Measurements from ENCODE around the gene RPS17. TPM values are rescaled to one million over a fixed set of nuclear protein-coding genes. Genes with fewer than 3 reads are reported as not detected.

RPS17 gene
- total and polyA plus RNA-seq, 10 of the 15 experiments (the other 5 are each of a cell fraction or from before 2014, with no cell fraction given) = 1,223 to 7,871 (median 3,879) TPM

- Histone ChIP-seq H3K4me2 (ENCODE audit: control insufficient read depth, insufficient read depth) (peak overlapping the region; percentile 11; the same call in 1 of the 2 replicates), H3K4me3 (no peak overlapping the region), H4K20me1 (ENCODE audit: control insufficient read depth, insufficient read depth) (no peaks in the 10 kb centered on the region), H3K9ac (ENCODE audit: control insufficient read depth, insufficient read depth, low read length) (no peak overlapping the region), H3K4me1 (ENCODE audit: control insufficient read depth, insufficient read depth, low read length) (peaks cover 21% of the 10 kb centered on the region), H3K79me2 (ENCODE audit: control insufficient read depth, insufficient read depth, low read length) (no peaks in the 10 kb centered on the region), H3K9me3 (replicated peaks; ENCODE audit: control insufficient read depth, insufficient read depth, low read length) (no peaks in the 10 kb centered on the region), H3K27ac (ENCODE audit: control insufficient read depth, insufficient read depth) (no peak overlapping the region), H2AFZ (ENCODE audit: control insufficient read depth, low read depth, low read length) (no peak overlapping the region), H3K36me3 (ENCODE audit: control insufficient read depth in 2 of 2, insufficient read depth in 2 of 2, low read length in 1 of 2) (no peaks in the 10 kb centered on the region; a peak in 1 of 4 replicates), H3K27me3 (replicated peaks in 1 of 2; ENCODE audit: control insufficient read depth in 2 of 2, insufficient read depth in 2 of 2, low read length in 1 of 2) (peaks cover 0 to 1% of the 10 kb centered on the region in 2 experiments; a peak in 1 of 4 replicates)
- ChIA-PET RAD21 (ENCODE audit: unreplicated experiment) (no interaction called here), SMC1A (ENCODE audit: uncharacterized antibody, unreplicated experiment) (no interaction called here), POLR2A (interaction anchor here (1.4 kb wide), 1 partner anchor 11 kb away, joined by 4 read pairs; no protein-coding TSS in a partner anchor), CTCF (no interaction called here)
- intact Hi-C loops (cut with micrococcal nuclease; ENCODE audit: unreplicated experiment) (no loop called here), in situ Hi-C loops (cut with MboI) (no loop called here)
- BruUV-seq (replicated peaks) = no TSS peak
- peak; percentile 62 for ATAC-seq
- no peak for DNase-seq (ENCODE audit: low read depth, low spot score)
- FAIRE-seq = peak; percentile 64
- 23% methylated on average over 5 of the region's 5 CpGs for WGBS (ENCODE audit: insufficient coverage, insufficient replicate concordance, low lambda C conversion rate, missing lambda C conversion rate)
- TF ChIP-seq TCF7 (IDR thresholded peaks at IDR 0.05; ENCODE audit: borderline replicate concordance) (no peak), KLF5 (IDR thresholded peaks at IDR 0.05; ENCODE audit: partially characterized antibody) (no peak), FOXM1 (IDR thresholded peaks at IDR 0.05; ENCODE audit: low read depth, low read length) (peak; percentile 62; the same call in 1 of the 2 replicates), HSF1 (IDR thresholded peaks at IDR 0.05; ENCODE audit: low read depth, low read length) (no peak), TAF1 (IDR thresholded peaks at IDR 0.05; ENCODE audit: borderline replicate concordance, low read depth, low read length) (no peak), IKZF2 (IDR thresholded peaks at IDR 0.05) (peak in 1 of 2 experiments; percentile 18; a peak in 2 of 4 replicates), RB1 (IDR thresholded peaks at IDR 0.05; ENCODE audit: borderline replicate concordance) (no peak), HDAC6 (IDR thresholded peaks at IDR 0.05; ENCODE audit: unreplicated experiment) (no peak), ASH2L (IDR thresholded peaks at IDR 0.05; ENCODE audit: borderline replicate concordance, low read depth) (no peak), EZH2 (IDR thresholded peaks at IDR 0.05; ENCODE audit: borderline replicate concordance, control insufficient read depth, low read depth, low read length) (no peak), MEF2B (IDR thresholded peaks at IDR 0.05; ENCODE audit: partially characterized antibody, poor library complexity, severe bottlenecking) (no peak), POLR2AphosphoS5 (IDR thresholded peaks at IDR 0.05; ENCODE audit: low read length) (no peak), MAX (IDR thresholded peaks at IDR 0.05; ENCODE audit: low read depth, low read length) (no peak), ETV6 (conservative IDR thresholded peaks at IDR 0.05 in 1 of 2, IDR thresholded peaks at IDR 0.05 in 1 of 2; ENCODE audit: borderline replicate concordance in 1 of 2, low read depth in 1 of 2) (no peak), RBBP5 (conservative IDR thresholded peaks at IDR 0.05) (no peak), ZSCAN29 (IDR thresholded peaks at IDR 0.05) (no peak), YBX1 (IDR thresholded peaks at IDR 0.05) (no peak), CREB1 (IDR thresholded peaks at IDR 0.05; ENCODE audit: low read depth) (no peak), CHD4 (IDR thresholded peaks at IDR 0.05) (no peak), ZBTB40 (IDR thresholded peaks at IDR 0.05; ENCODE audit: borderline replicate concordance) (no peak)
Observed at GRCh38 chr15:82551646-82552247, 11.5 kb upstream of the RPS17 start.
